Myometrial cell (primary cell): Measurements from ENCODE around the gene P2RX2. TPM values are rescaled to one million over a fixed set of nuclear protein-coding genes. Genes with fewer than 3 reads are reported as not detected.

Experiments used
- total RNA-seq: library from RNA; depleted of rRNA; stranded (reverse); fragments of >200 nt; gene quantifications from 2 replicates; pipeline ENCODE4 v1.2.3, GENCODE V29; 2015

P2RX2 gene
- not detected in 2 replicates for total RNA-seq

GRCh38 chr12:132618683-132619043 is at the start of gene P2RX2:
P2RX2 (plus strand) TSS chr12:132618776; CDS start chr12:132618817, 41 bp downstream.

GRCh38 chr12:132610051-132610759 is 8.4 kb upstream of the P2RX2 start, which contains the start of gene LRCOL1:
LRCOL1 (minus strand) TSS chr12:132610582; CDS start chr12:132606251, 4,331 bp downstream.

Other genes with a start within 250 kb of the P2RX2 start
- 5.1 and 5.5 TPM in 2 replicates for gene FBRSL1, start 128.6 kb upstream of the P2RX2 start, total RNA-seq
- gene LRCOL1, start 8.2 kb upstream of the P2RX2 start, total RNA-seq, result 2.8 TPM in 1 of 2 replicates, not detected in the other
- 15.9 and 21.8 TPM in 2 replicates for gene POLE, start 68.6 kb downstream of the P2RX2 start, total RNA-seq
- gene PXMP2, start 68.8 kb downstream of the P2RX2 start, total RNA-seq, result 25.9 and 40.1 TPM in 2 replicates
- gene PGAM5, start 92.1 kb downstream of the P2RX2 start, total RNA-seq, result 32.3 and 39.2 TPM in 2 replicates
- gene ANKLE2, start 143.1 kb downstream of the P2RX2 start, total RNA-seq, result 51.3 and 58.5 TPM in 2 replicates
- gene GOLGA3, start 210.1 kb downstream of the P2RX2 start, total RNA-seq, result 58.5 and 74.6 TPM in 2 replicates